B cell (primary cell): ENCODE results near the gene KCNIP1. TPM values are rescaled to one million over a fixed set of nuclear protein-coding genes. Genes with fewer than 3 reads are reported as not detected.

Source experiments
- ATAC-seq: fragments of 200-7000 bp; cut with Tn5 transposase; one replicate; pipeline ENCODE4 v1.10.0; 2021; ENCODE audit warnings: low read depth, mild to moderate bottlenecking, moderate number of reproducible peaks, moderate library complexity
- CTCF ChIA-PET: fragments of 350-600 bp; sonication (Branson Sonifier 250); formaldehyde crosslinking; loops from one replicate; lab custom pipeline; 2021; ENCODE audit warnings: antibody characterized with exemption, inconsistent platforms; lab: Charles Lee
- POLR2A ChIA-PET: fragments of 350-600 bp; sonication (Branson Sonifier 250); formaldehyde crosslinking; loops from one replicate; lab custom pipeline; 2021; ENCODE audit warnings: antibody characterized with exemption; lab: Charles Lee
- DNase-seq: peaks from one replicate; pipeline ENCODE4 v3.0.0; 2013
- H2AFZ ChIP-seq: 2 replicates; pipeline ENCODE4 v1.6.1; 2012; ENCODE audit warnings: mild to moderate bottlenecking, low read depth, low read length; ENCODE audit not compliant: insufficient read depth, poor library complexity, severe bottlenecking
- H3K27ac ChIP-seq, 2 donors: 1 replicate in 1 of 2; 2 replicates in 1 of 2; pipeline ENCODE4 v1.5.1; 2012 to 2013; ENCODE audit warnings: low read length in 2 of 2, mild to moderate bottlenecking in 2 of 2, moderate library complexity in 1 of 2
- H3K27me3 ChIP-seq, 4 experiments: fragments of 200-600 bp in 1 of 4; sonication (generic) in 1 of 4; replicated peaks in 1 of 4; 1 replicate in 2 of 4; 2 replicates in 2 of 4; pipeline versions ENCODE4 v1.6.1 to v1.7.0; 2013 to 2016; ENCODE audit warnings: low read length in 3 of 4, mild to moderate bottlenecking in 2 of 4, mixed read lengths in 1 of 4, moderate library complexity in 1 of 4; ENCODE audit not compliant: insufficient read depth in 4 of 4, control insufficient read depth in 3 of 4; ENCODE audit errors: control extremely low read depth in 1 of 4
- H3K36me3 ChIP-seq, 2 experiments: replicated peaks in 1 of 2; 1 replicate in 1 of 2; 2 replicates in 1 of 2; pipeline versions ENCODE4 v1.6.1 to v1.7.1; 2013; ENCODE audit warnings: low read length in 1 of 2; ENCODE audit not compliant: insufficient read depth in 2 of 2, control insufficient read depth in 1 of 2; ENCODE audit errors: control extremely low read depth in 1 of 2, extremely low read depth in 1 of 2
- H3K4me1 ChIP-seq, 2 donors: fragments of 200-600 bp in 1 of 2; sonication (generic) in 1 of 2; 1 replicate in 1 of 2; 2 replicates in 1 of 2; pipeline versions ENCODE4 v1.5.1 to v1.6.1; 2013 to 2017; ENCODE audit warnings: low read length in 2 of 2; ENCODE audit not compliant: control insufficient read depth in 2 of 2, insufficient read depth in 2 of 2
- H3K4me2 ChIP-seq: replicated peaks from 2 replicates; pipeline ENCODE3; 2012; ENCODE audit warnings: mild to moderate bottlenecking, low read depth, low read length; ENCODE audit not compliant: poor library complexity, severe bottlenecking
- H3K4me3 ChIP-seq, 5 experiments: fragments of 200-600 bp in 1 of 5; sonication (generic) in 1 of 5; 1 replicate in 3 of 5; 2 replicates in 2 of 5; pipeline versions ENCODE4 v1.5.1 to v1.7.0; 2011 to 2016; ENCODE audit warnings: low read length in 4 of 5, mild to moderate bottlenecking in 4 of 5, low read depth in 2 of 5, control low read depth in 1 of 5, moderate library complexity in 1 of 5; ENCODE audit not compliant: insufficient read depth in 1 of 5; ENCODE audit errors: control extremely low read depth in 1 of 5, extremely low read depth in 1 of 5
- H3K79me2 ChIP-seq: fragments of 200-600 bp; sonication (generic); one replicate; pipeline ENCODE4 v1.6.0; 2016; ENCODE audit warnings: low read length; ENCODE audit not compliant: control insufficient read depth, insufficient read depth
- H3K9ac ChIP-seq: fragments of 200-600 bp; sonication (generic); 2 replicates; pipeline ENCODE4 v1.6.1; 2017; ENCODE audit warnings: mild to moderate bottlenecking, low read length, moderate library complexity
- H3K9me3 ChIP-seq, 3 donors: one replicate each; pipeline versions ENCODE4 v1.6.1 to v1.7.1; 2013; ENCODE audit warnings: low read length in 2 of 3; ENCODE audit not compliant: control insufficient read depth in 2 of 3, insufficient read depth in 1 of 3; ENCODE audit errors: control extremely low read depth in 1 of 3
- H4K20me1 ChIP-seq: 2 replicates; pipeline ENCODE4 v1.6.0; 2012; ENCODE audit warnings: mild to moderate bottlenecking, low read length; ENCODE audit not compliant: insufficient read depth, control insufficient read depth, poor library complexity, severe bottlenecking
- H3K27ac Mint-ChIP-seq: one replicate; pipeline ENCODE4 v1.8.0; 2021; ENCODE audit warnings: mixed read lengths
- H3K27me3 Mint-ChIP-seq: one replicate; pipeline ENCODE4 v1.8.0; 2021; ENCODE audit warnings: mixed read lengths
- H3K4me1 Mint-ChIP-seq: one replicate; pipeline ENCODE4 v1.8.0; 2021; ENCODE audit warnings: mixed read lengths
- H3K4me3 Mint-ChIP-seq: one replicate; pipeline ENCODE4 v1.8.0; 2021; ENCODE audit warnings: mixed read lengths
- H3K9me3 Mint-ChIP-seq: one replicate; pipeline ENCODE4 v1.8.0; 2022; ENCODE audit warnings: mixed read lengths; ENCODE audit not compliant: insufficient read depth
- EZH2 ChIP-seq: IDR thresholded peaks from 2 replicates; pipeline ENCODE4 v1.6.1; 2012; ENCODE audit warnings: borderline replicate concordance, low read depth, mild to moderate bottlenecking, moderate library complexity, low read length; ENCODE audit not compliant: insufficient read depth, poor library complexity, severe bottlenecking
- WGBS: methylation state at CpG from one replicate; pipeline ENCODE4 v1.1.5; 2013; ENCODE audit warnings: missing lambda C conversion rate; ENCODE audit not compliant: insufficient coverage; 5-methylcytosine and 5-hydroxymethylcytosine counted together
- intact Hi-C: fragments of 100-400 bp; cut with micrococcal nuclease; formaldehyde crosslinking; loops from one replicate; pipeline ENCODE4 v1.10.0; 2022
- polyA plus RNA-seq: library from polyadenylated mRNA; depleted of rRNA; stranded (reverse); fragments of >200 nt; gene quantifications from 2 replicates; pipeline ENCODE4 v1.2.3, GENCODE V29; 2012
- total RNA-seq, 2 donors: library from RNA; stranded (reverse); fragments of 120-200 nt in 1 of 2; gene quantifications; 1 replicate in 1 of 2; 2 replicates in 1 of 2; pipeline versions ENCODE4 v1.2.3 to v1.2.4, GENCODE V29; 2013 to 2022
- TF ChIP-seq, protein P1 (sequence below): fragments of 200-600 bp; IDR thresholded peaks from one replicate; pipeline ENCODE4 v1.8.0; 2022; ENCODE audit warnings: antibody characterized with exemption, mild to moderate bottlenecking

KCNIP1 gene
- total and polyA plus RNA-seq, 2 donors (not counting 1 experiment from before 2014, with no cell fraction given) = not detected

DNA sequence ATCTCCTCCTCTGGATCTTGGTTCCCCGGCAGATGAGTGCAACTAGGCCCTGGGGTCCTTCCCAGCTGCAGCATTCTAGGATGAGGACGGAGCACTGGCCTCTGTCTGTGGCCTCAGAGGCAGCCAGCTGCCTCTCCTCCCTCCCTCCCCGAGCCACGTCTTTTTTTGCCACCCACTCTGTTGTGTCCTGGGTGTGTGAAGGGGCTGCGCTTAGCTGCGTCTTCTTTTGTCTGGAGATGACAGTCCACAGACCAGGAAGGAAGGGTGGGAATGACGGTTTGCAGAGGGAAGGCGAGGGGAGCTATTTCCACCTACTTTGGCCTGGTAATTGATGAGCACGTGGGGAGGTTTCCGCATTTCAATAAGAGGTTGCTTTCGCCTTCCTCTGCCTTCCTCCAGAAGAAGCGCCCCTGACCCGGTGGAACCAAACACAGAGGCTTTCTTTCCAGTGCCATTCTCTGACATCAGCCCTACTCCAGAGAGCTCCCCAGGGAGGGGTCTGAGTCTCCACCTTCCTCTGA, 245.2 kb downstream of the KCNIP1 start:
- Mint-ChIP-seq H3K4me1 (peaks cover 3% of the 10 kb centered on the region), H3K9me3 (no peaks in the 10 kb centered on the region), H3K4me3 (no peak overlapping the region), H3K27me3 (peaks cover 43% of the 10 kb centered on the region), H3K27ac (no peak overlapping the region)
- peaks cover 0 to 25% (median 2%) of the 10 kb centered on the region in 4 experiments for H3K27me3 ChIP-seq
- POLR2A ChIA-PET = no interaction called here
- peaks cover 0 to 4% (median 0%) of the 10 kb centered on the region in 3 donors for H3K9me3 ChIP-seq
- H3K4me2 ChIP-seq = no peak overlapping the region
- H3K9ac ChIP-seq = no peak overlapping the region
- DNase-seq (no peak), ATAC-seq (no peak)
- intact Hi-C loops = no loop called here
- peaks cover 5 to 7% of the 10 kb centered on the region in 2 donors for H3K4me1 ChIP-seq
- H2AFZ ChIP-seq = no peak overlapping the region
- H3K4me3 ChIP-seq = no peak overlapping the region
- no peak for TF ChIP-seq EZH2
- TF ChIP-seq, protein P1, sequence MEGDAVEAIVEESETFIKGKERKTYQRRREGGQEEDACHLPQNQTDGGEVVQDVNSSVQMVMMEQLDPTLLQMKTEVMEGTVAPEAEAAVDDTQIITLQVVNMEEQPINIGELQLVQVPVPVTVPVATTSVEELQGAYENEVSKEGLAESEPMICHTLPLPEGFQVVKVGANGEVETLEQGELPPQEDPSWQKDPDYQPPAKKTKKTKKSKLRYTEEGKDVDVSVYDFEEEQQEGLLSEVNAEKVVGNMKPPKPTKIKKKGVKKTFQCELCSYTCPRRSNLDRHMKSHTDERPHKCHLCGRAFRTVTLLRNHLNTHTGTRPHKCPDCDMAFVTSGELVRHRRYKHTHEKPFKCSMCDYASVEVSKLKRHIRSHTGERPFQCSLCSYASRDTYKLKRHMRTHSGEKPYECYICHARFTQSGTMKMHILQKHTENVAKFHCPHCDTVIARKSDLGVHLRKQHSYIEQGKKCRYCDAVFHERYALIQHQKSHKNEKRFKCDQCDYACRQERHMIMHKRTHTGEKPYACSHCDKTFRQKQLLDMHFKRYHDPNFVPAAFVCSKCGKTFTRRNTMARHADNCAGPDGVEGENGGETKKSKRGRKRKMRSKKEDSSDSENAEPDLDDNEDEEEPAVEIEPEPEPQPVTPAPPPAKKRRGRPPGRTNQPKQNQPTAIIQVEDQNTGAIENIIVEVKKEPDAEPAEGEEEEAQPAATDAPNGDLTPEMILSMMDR = no peak
- WGBS = 70% methylated on average over 6 of the region's 13 CpGs
- no peaks in the 10 kb centered on the region for H3K79me2 ChIP-seq
- no peak overlapping the region for H3K27ac ChIP-seq
- CTCF ChIA-PET = no interaction called here
- H4K20me1 ChIP-seq = no peaks in the 10 kb centered on the region
- H3K36me3 ChIP-seq = no peaks in the 10 kb centered on the region

DNA sequence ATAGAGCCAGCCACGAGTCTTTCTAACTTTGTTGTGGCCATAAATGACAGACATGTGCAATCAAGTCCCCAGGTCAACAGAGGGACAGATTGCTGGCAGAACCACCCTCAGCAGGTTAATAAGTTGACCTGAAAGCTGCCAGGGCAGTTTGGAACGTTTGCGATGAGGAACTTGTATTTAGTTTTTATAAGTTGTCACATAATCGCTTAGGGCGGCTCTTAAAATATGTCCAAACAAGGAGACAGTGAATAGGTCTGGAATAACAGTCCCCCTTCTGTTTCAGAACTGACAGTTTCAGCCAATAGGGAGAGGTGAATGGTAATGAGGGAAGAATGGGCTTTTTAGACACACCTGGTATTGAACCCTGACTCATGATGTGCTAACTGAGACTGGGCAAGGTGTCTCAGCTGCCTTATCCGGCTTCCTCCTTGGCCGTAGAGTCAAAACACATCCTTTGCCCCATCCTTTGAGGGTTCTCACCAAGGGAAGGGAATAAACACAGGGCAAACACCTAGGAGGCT, 246.2 kb downstream of the KCNIP1 start:
- DNase-seq = no peak
- 85% methylated on average over 7 of the region's 7 CpGs for WGBS
- H3K27ac ChIP-seq = no peak overlapping the region
- Mint-ChIP-seq H3K27ac (no peak overlapping the region), H3K9me3 (no peaks in the 10 kb centered on the region), H3K27me3 (peaks cover 38% of the 10 kb centered on the region), H3K4me3 (no peak overlapping the region), H3K4me1 (no peaks in the 10 kb centered on the region)
- no peak overlapping the region for H3K4me3 ChIP-seq
- H2AFZ ChIP-seq = no peak overlapping the region
- no peaks in the 10 kb centered on the region for H3K79me2 ChIP-seq
- peaks cover 0 to under 1% (median 0%) of the 10 kb centered on the region in 3 donors for H3K9me3 ChIP-seq
- H3K36me3 ChIP-seq = no peaks in the 10 kb centered on the region
- TF ChIP-seq, protein P1 = no peak
- TF ChIP-seq EZH2 = no peak
- ATAC-seq = no peak
- H4K20me1 ChIP-seq = no peaks in the 10 kb centered on the region
- peaks cover 0 to 16% (median 2%) of the 10 kb centered on the region in 4 experiments for H3K27me3 ChIP-seq
- intact Hi-C loops = no loop called here
- no peak overlapping the region for H3K9ac ChIP-seq
- POLR2A ChIA-PET = no interaction called here
- no peaks in the 10 kb centered on the region for H3K4me1 ChIP-seq
- H3K4me2 ChIP-seq = no peak overlapping the region
- CTCF ChIA-PET = no interaction called here
